Measurements from ENCODE around the gene SND1.

Gene SND1

GRCh38 chr7:127689194-127689772 lies 37.3 kb downstream of the SND1 start:
- no peak overlapping the region for H3K27ac Mint-ChIP-seq
- no peak for DNase-seq
- H3K36me3 Mint-ChIP-seq (ENCODE audit: low read depth): peaks cover 85% of the 10 kb centered on the region

GRCh38 chr7:127690337-127690736 lies 38.3 kb downstream of the SND1 start:
- DNase-seq: no peak
- peaks cover 23% of the 10 kb centered on the region for H3K4me1 Mint-ChIP-seq (ENCODE audit: low read depth)

More at GRCh38 chr7:127689194-127689772, 37.3 kb downstream of the SND1 start:
- no peak overlapping the region for H3K4me3 Mint-ChIP-seq
- H3K27me3 Mint-ChIP-seq: no peaks in the 10 kb centered on the region
- no peaks in the 10 kb centered on the region for H3K9me3 Mint-ChIP-seq
- peaks cover 31% of the 10 kb centered on the region for H3K4me1 Mint-ChIP-seq (ENCODE audit: low read depth)

GRCh38 chr7:127690806-127691205 lies 38.8 kb downstream of the SND1 start:
- peaks cover 23% of the 10 kb centered on the region for H3K4me1 Mint-ChIP-seq (ENCODE audit: low read depth)
- H3K4me3 Mint-ChIP-seq: no peak overlapping the region
- no peak overlapping the region for H3K27ac Mint-ChIP-seq
- no peak for DNase-seq
- no peaks in the 10 kb centered on the region for H3K27me3 Mint-ChIP-seq
- H3K36me3 Mint-ChIP-seq (ENCODE audit: low read depth): peaks cover 86% of the 10 kb centered on the region
- H3K9me3 Mint-ChIP-seq: no peaks in the 10 kb centered on the region

More at GRCh38 chr7:127690337-127690736, 38.3 kb downstream of the SND1 start:
- Mint-ChIP-seq H3K36me3 (ENCODE audit: low read depth) (peaks cover 86% of the 10 kb centered on the region), H3K4me3 (no peak overlapping the region), H3K27ac (no peak overlapping the region), H3K9me3 (no peaks in the 10 kb centered on the region), H3K27me3 (no peaks in the 10 kb centered on the region)

GRCh38 chr7:127692200-127692599 lies 40.2 kb downstream of the SND1 start:
- H3K27me3 Mint-ChIP-seq: no peaks in the 10 kb centered on the region
- no peaks in the 10 kb centered on the region for H3K9me3 Mint-ChIP-seq
- peaks cover 27% of the 10 kb centered on the region for H3K4me1 Mint-ChIP-seq (ENCODE audit: low read depth)
- no peak for DNase-seq
- H3K27ac Mint-ChIP-seq: no peak overlapping the region
- H3K36me3 Mint-ChIP-seq (ENCODE audit: low read depth): peaks cover 88% of the 10 kb centered on the region
- H3K4me3 Mint-ChIP-seq: no peak overlapping the region

DNA sequence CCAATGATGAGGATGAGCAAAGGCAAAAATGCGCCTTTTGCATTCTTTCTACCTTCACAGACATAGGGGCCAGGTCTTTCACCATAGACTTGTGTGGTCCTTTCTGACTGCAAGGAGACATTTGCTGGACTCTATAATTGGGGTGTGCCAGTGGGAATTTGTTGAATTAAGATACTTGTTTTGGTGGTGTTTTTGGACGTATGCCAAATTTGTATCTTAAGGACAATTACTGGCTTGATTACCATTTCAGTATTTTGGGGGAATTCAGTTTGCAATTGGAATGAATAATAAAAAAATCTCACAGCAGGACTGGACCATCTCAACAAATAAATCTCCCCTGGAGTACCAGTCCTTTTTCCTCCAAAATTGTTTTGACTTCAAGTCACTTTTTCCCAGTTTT lies 47.9 kb downstream of the SND1 start:
- Mint-ChIP-seq H3K4me3 (no peak overlapping the region), H3K27me3 (no peaks in the 10 kb centered on the region), H3K27ac (no peak overlapping the region), H3K4me1 (ENCODE audit: low read depth) (peaks cover 10% of the 10 kb centered on the region), H3K9me3 (no peaks in the 10 kb centered on the region), H3K36me3 (ENCODE audit: low read depth) (peaks cover 100% of the 10 kb centered on the region)
- no peak for DNase-seq

- Mint-ChIP-seq H3K9me3 (no peaks in the 10 kb centered on the region), H3K36me3 (ENCODE audit: low read depth) (peaks cover 99% of the 10 kb centered on the region), H3K27me3 (no peaks in the 10 kb centered on the region), H3K27ac (no peak overlapping the region), H3K4me3 (no peak overlapping the region), H3K4me1 (ENCODE audit: low read depth) (peaks cover 12% of the 10 kb centered on the region)
- DNase-seq: no peak
Measured at GRCh38 chr7:127702052-127702652, 50.2 kb downstream of the SND1 start.

DNA sequence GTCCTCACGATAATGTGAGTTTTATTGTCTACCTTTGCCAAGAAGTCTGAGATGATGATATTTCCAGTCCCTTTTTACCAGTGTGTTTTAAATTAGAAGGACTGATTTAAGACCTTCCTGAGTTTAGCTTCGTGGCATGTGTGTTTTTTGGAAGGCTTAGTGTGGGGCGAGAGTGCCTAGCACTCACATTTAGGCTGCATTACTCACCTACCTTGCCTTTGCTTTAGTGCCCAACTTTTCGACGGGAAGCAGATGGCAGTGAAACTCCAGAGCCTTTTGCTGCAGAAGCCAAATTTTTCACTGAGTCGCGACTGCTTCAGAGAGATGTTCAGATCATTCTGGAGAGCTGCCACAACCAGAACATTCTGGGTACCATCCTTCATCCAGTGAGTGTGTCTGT lies 50.9 kb downstream of the SND1 start:
- Mint-ChIP-seq H3K4me3 (no peak overlapping the region), H3K9me3 (no peaks in the 10 kb centered on the region), H3K4me1 (ENCODE audit: low read depth) (peaks cover 12% of the 10 kb centered on the region), H3K27me3 (no peaks in the 10 kb centered on the region), H3K27ac (no peak overlapping the region), H3K36me3 (ENCODE audit: low read depth) (peaks cover 98% of the 10 kb centered on the region)
- no peak for DNase-seq

DNA sequence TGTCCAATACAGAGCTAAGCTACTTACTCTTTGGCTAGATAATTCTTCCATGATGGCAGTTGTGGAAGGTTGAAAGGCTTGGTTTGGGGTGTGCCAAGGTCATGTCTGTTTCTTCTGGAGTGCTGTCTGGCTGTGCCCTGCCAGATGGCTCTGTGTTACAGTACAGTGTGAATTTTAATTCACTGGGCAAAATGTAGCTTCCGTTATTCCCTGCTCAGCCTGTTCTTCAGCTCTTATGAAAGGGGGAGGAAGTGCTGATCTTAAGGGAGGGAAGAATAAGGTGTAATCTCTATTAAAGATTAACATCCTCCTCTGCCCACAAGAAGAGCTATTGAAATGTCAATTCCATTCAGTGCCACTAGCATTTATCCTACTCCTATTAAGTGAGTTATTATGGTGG lies 52.2 kb downstream of the SND1 start:
- H3K27me3 Mint-ChIP-seq: no peaks in the 10 kb centered on the region
- no peaks in the 10 kb centered on the region for H3K9me3 Mint-ChIP-seq
- peaks cover 97% of the 10 kb centered on the region for H3K36me3 Mint-ChIP-seq (ENCODE audit: low read depth)
- no peak for DNase-seq
- H3K4me1 Mint-ChIP-seq (ENCODE audit: low read depth): peaks cover 13% of the 10 kb centered on the region
- peak overlapping the region; percentile 45 for H3K27ac Mint-ChIP-seq
- no peak overlapping the region for H3K4me3 Mint-ChIP-seq

- Mint-ChIP-seq H3K27ac (peak overlapping the region; percentile 47), H3K9me3 (peaks cover 6% of the 10 kb centered on the region), H3K36me3 (ENCODE audit: low read depth) (peaks cover 97% of the 10 kb centered on the region), H3K4me3 (no peak overlapping the region), H3K4me1 (ENCODE audit: low read depth) (peaks cover 13% of the 10 kb centered on the region), H3K27me3 (no peaks in the 10 kb centered on the region)
- no peak for DNase-seq
Measured at GRCh38 chr7:127705461-127705959, 53.5 kb downstream of the SND1 start.

DNA sequence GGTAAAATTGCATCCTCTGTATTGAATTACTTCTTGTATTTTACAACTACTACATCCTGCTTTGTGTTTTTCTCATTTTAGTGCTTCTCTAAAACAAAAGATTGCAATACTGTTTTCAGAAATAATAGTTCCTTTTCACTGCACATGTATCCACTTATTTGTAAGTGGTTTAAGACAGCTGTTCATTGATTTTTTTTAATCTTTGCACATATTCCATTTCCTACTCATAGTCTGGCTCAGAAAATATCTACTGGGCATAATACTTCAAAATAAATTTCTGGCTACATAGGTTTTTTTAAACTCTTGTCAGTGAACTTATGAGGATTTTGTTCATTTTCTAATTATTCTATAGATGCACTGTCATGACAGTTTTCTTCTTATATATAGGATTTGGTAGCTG lies 54.8 kb downstream of the SND1 start:
- DNase-seq: no peak
- Mint-ChIP-seq H3K4me3 (no peak overlapping the region), H3K9me3 (peaks cover 10% of the 10 kb centered on the region), H3K27ac (no peak overlapping the region), H3K27me3 (no peaks in the 10 kb centered on the region), H3K4me1 (ENCODE audit: low read depth) (peaks cover 13% of the 10 kb centered on the region), H3K36me3 (ENCODE audit: low read depth) (peaks cover 97% of the 10 kb centered on the region)

GRCh38 chr7:127708201-127708600 lies 56.2 kb downstream of the SND1 start:
- Mint-ChIP-seq H3K36me3 (ENCODE audit: low read depth) (peaks cover 97% of the 10 kb centered on the region), H3K4me3 (no peak overlapping the region)

DNA sequence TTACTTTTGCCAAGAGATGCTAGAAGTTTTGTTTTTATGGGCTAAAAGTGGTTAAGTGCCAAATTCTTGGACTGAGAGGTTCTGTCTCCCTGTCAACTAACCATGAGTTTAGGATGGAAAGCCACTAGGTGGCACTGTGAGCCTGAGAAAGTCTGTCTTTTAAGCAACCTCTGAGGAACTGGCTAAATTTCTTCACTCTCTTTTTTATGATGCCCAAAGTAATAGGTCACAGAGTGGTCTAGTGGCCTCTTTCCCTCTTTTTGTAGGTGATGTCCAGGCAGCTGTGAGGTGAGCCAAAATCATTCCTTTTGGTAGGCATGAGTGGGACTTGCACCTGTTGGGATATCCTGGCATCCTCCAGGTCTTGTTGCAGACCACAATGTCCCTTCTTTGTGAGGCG lies 56.8 kb downstream of the SND1 start:
- H3K4me3 Mint-ChIP-seq: no peak overlapping the region
- H3K36me3 Mint-ChIP-seq (ENCODE audit: low read depth): peaks cover 97% of the 10 kb centered on the region
- DNase-seq: peak; percentile 48
- no peaks in the 10 kb centered on the region for H3K27me3 Mint-ChIP-seq
- peaks cover 10% of the 10 kb centered on the region for H3K9me3 Mint-ChIP-seq
- peak overlapping the region; percentile 3 for H3K27ac Mint-ChIP-seq
- peaks cover 13% of the 10 kb centered on the region for H3K4me1 Mint-ChIP-seq (ENCODE audit: low read depth)

More at GRCh38 chr7:127708201-127708600, 56.2 kb downstream of the SND1 start:
- no peak for DNase-seq
- peaks cover 13% of the 10 kb centered on the region for H3K4me1 Mint-ChIP-seq (ENCODE audit: low read depth)
- no peaks in the 10 kb centered on the region for H3K27me3 Mint-ChIP-seq
- H3K9me3 Mint-ChIP-seq: peaks cover 10% of the 10 kb centered on the region
- peak overlapping the region; percentile 3 for H3K27ac Mint-ChIP-seq

GRCh38 chr7:127710635-127711034 lies 58.6 kb downstream of the SND1 start:
- H3K4me3 Mint-ChIP-seq: no peak overlapping the region
- H3K27me3 Mint-ChIP-seq: no peaks in the 10 kb centered on the region
- H3K27ac Mint-ChIP-seq: no peak overlapping the region
- peaks cover 10% of the 10 kb centered on the region for H3K9me3 Mint-ChIP-seq
- peaks cover 97% of the 10 kb centered on the region for H3K36me3 Mint-ChIP-seq (ENCODE audit: low read depth)
- peaks cover 16% of the 10 kb centered on the region for H3K4me1 Mint-ChIP-seq (ENCODE audit: low read depth)
- DNase-seq: no peak

GRCh38 chr7:127711872-127712271 lies 59.9 kb downstream of the SND1 start:
- no peak for DNase-seq
- Mint-ChIP-seq H3K4me1 (ENCODE audit: low read depth) (peaks cover 24% of the 10 kb centered on the region), H3K4me3 (no peak overlapping the region), H3K27me3 (no peaks in the 10 kb centered on the region), H3K27ac (no peak overlapping the region), H3K9me3 (peaks cover 10% of the 10 kb centered on the region), H3K36me3 (ENCODE audit: low read depth) (peaks cover 98% of the 10 kb centered on the region)

DNA sequence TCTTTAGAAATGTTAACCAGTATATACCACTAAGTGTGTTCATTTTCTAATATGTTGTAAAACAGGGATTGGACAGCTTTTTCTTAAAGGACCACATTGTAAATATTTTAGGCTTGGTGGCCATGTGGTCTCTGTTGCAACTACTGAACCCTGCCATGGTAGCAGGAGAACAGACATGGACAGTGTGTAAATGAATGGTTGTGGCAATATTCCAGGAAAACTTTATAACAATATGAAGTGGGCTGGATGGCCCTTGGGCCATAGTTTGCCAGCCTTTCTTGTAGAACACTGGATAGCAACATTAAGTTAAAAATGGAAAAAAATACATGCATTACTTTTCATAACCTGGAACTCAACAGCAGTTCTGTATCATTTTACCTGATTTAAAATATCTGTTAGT lies 61.0 kb downstream of the SND1 start:
- peaks cover 34% of the 10 kb centered on the region for H3K4me1 Mint-ChIP-seq (ENCODE audit: low read depth)
- peaks cover 10% of the 10 kb centered on the region for H3K9me3 Mint-ChIP-seq
- H3K27me3 Mint-ChIP-seq: no peaks in the 10 kb centered on the region
- peaks cover 98% of the 10 kb centered on the region for H3K36me3 Mint-ChIP-seq (ENCODE audit: low read depth)
- no peak overlapping the region for H3K27ac Mint-ChIP-seq
- no peak for DNase-seq
- H3K4me3 Mint-ChIP-seq: no peak overlapping the region
